GM21786 (cell line): Measurements from ENCODE around the gene FOXL3.

Source experiments
- ATAC-seq: cut with Tn5 transposase; IDR thresholded peaks from one replicate; pipeline ENCODE4 v1.9.1; 2021; ENCODE audit not compliant: unreplicated experiment

FOXL3 gene

GRCh38 chr7:265998-266850 is 23.7 kb upstream of the FOXL3 start:
- ATAC-seq: no peak

GRCh38 chr7:266851-267840 is 22.8 kb upstream of the FOXL3 start:
- ATAC-seq: no peak

- no peak for ATAC-seq
Measured at GRCh38 chr7:268991-269390, 21.0 kb upstream of the FOXL3 start.

- no peak for ATAC-seq
Measured at GRCh38 chr7:269721-270120, 20.2 kb upstream of the FOXL3 start.

GRCh38 chr7:270351-270983 is 19.5 kb upstream of the FOXL3 start:
- no peak for ATAC-seq

- ATAC-seq: no peak
Measured at GRCh38 chr7:271266-272107, 18.5 kb upstream of the FOXL3 start.

GRCh38 chr7:272108-272615 is 17.8 kb upstream of the FOXL3 start:
- no peak for ATAC-seq

GRCh38 chr7:272631-273030 is 17.3 kb upstream of the FOXL3 start:
- ATAC-seq: no peak

GRCh38 chr7:273327-273726 is 16.6 kb upstream of the FOXL3 start:
- no peak for ATAC-seq

- ATAC-seq: no peak
Measured at GRCh38 chr7:274266-274665, 15.7 kb upstream of the FOXL3 start.

GRCh38 chr7:276230-276835 is 13.6 kb upstream of the FOXL3 start:
- ATAC-seq: no peak

GRCh38 chr7:277228-277627 is 12.7 kb upstream of the FOXL3 start:
- no peak for ATAC-seq

GRCh38 chr7:278081-278480 is 11.9 kb upstream of the FOXL3 start:
- ATAC-seq: no peak

- ATAC-seq: no peak
Measured at GRCh38 chr7:279821-280220, 10.1 kb upstream of the FOXL3 start.

- ATAC-seq: no peak
Measured at GRCh38 chr7:280461-280860, 9.5 kb upstream of the FOXL3 start.

GRCh38 chr7:281637-282036 is 8.3 kb upstream of the FOXL3 start:
- ATAC-seq: no peak

GRCh38 chr7:282621-283020 is 7.3 kb upstream of the FOXL3 start:
- no peak for ATAC-seq

- no peak for ATAC-seq
Measured at GRCh38 chr7:284762-285722, 4.9 kb upstream of the FOXL3 start.

- ATAC-seq: no peak
Measured at GRCh38 chr7:285731-286130, 4.2 kb upstream of the FOXL3 start.
